ENCODE data around the gene MSH2. TPM values are rescaled to one million over a fixed set of nuclear protein-coding genes. Genes with fewer than 3 reads are reported as not detected.
"Not testable (repeated sequence)": the region's sequence is repeated elsewhere in the genome, so short reads cannot be mapped to it uniquely, and the experiment has no call there.

The MSH2 gene
- total and polyA plus RNA-seq, 4 donors = 1.6 to 33.3 (median 3.8) TPM

- no peaks in the 10 kb centered on the region for H3K9me3 ChIP-seq (ENCODE audit: control insufficient read depth in 4 of 4, low read length in 3 of 4)
- no peak overlapping the region for H3K4me3 ChIP-seq (ENCODE audit: low read depth in 1 of 3, low read length in 3 of 3)
- DNase-seq (ENCODE audit: low spot score) = no peak
- no peaks in the 10 kb centered on the region for H3K4me1 ChIP-seq (ENCODE audit: control insufficient read depth in 4 of 4, insufficient read depth in 4 of 4, low read length in 3 of 4)
- H3K27me3 ChIP-seq (ENCODE audit: control insufficient read depth in 4 of 4, insufficient read depth in 4 of 4, low read length in 3 of 4) = no peaks in the 10 kb centered on the region
- TF ChIP-seq YY1 (IDR thresholded peaks at IDR 0.05) (no peak), REST (IDR thresholded peaks at IDR 0.05) (no peak), TAF1 (conservative IDR thresholded peaks at IDR 0.05) (no peak), GABPA (IDR thresholded peaks at IDR 0.05 in 1 of 2, conservative IDR thresholded peaks at IDR 0.05 in 1 of 2) (no peak), CTCF (IDR thresholded peaks at IDR 0.05; ENCODE audit: low read depth, low read length, missing input control) (no peak), RXRA (IDR thresholded peaks at IDR 0.05) (no peak), RAD21 (IDR thresholded peaks at IDR 0.05) (no peak), HNF4G (IDR thresholded peaks at IDR 0.05) (no peak), SP1 (IDR thresholded peaks at IDR 0.05) (no peak), JUND (IDR thresholded peaks at IDR 0.05) (no peak), HNF4A (conservative IDR thresholded peaks at IDR 0.05) (no peak)
- no peak overlapping the region for H3K9ac ChIP-seq (ENCODE audit: low read depth in 1 of 2, low read length in 2 of 2)
- H3K36me3 ChIP-seq (ENCODE audit: control insufficient read depth in 4 of 4, insufficient read depth in 3 of 4, low read depth in 1 of 4, low read length in 3 of 4) = peaks cover 0 to 3% (median under 1%) of the 10 kb centered on the region in 4 donors
- H3K27ac ChIP-seq (ENCODE audit: low read depth in 1 of 2, low read length in 2 of 2) = no peak overlapping the region
Observed at GRCh38 chr2:47451790-47452189, 48.8 kb downstream of the MSH2 start.

GRCh38 chr2:47452761-47453160, 49.8 kb downstream of the MSH2 start:
- no peaks in the 10 kb centered on the region for H3K27me3 ChIP-seq (ENCODE audit: control insufficient read depth in 4 of 4, insufficient read depth in 4 of 4, low read length in 3 of 4)
- 97% methylated on average over 2 of the region's 2 CpGs for WGBS
- TF ChIP-seq JUND (IDR thresholded peaks at IDR 0.05) = no peak
- TF ChIP-seq NR2F2 (IDR thresholded peaks at IDR 0.05) = no peak
- no peak for TF ChIP-seq RXRA (IDR thresholded peaks at IDR 0.05)
- no peak for TF ChIP-seq ATF3 (IDR thresholded peaks at IDR 0.05)
- no peak for TF ChIP-seq GABPA (IDR thresholded peaks at IDR 0.05 in 1 of 2, conservative IDR thresholded peaks at IDR 0.05 in 1 of 2)
- TF ChIP-seq YY1 (IDR thresholded peaks at IDR 0.05) = no peak
- no peak for TF ChIP-seq FOXA1 (IDR thresholded peaks at IDR 0.05)
- no peak for TF ChIP-seq SP1 (IDR thresholded peaks at IDR 0.05)
- TF ChIP-seq EGR1 (IDR thresholded peaks at IDR 0.05; ENCODE audit: low read depth in 2 of 2) = no peak
- no peak for TF ChIP-seq REST (IDR thresholded peaks at IDR 0.05)
- TF ChIP-seq HNF4G (IDR thresholded peaks at IDR 0.05) = no peak
- no peak for TF ChIP-seq RAD21 (IDR thresholded peaks at IDR 0.05)
- TF ChIP-seq ZBTB33 (IDR thresholded peaks at IDR 0.05) = no peak
- TF ChIP-seq HNF4A (conservative IDR thresholded peaks at IDR 0.05) = no peak
- TF ChIP-seq FOXA2 (IDR thresholded peaks at IDR 0.05) = no peak
- TF ChIP-seq TAF1 (conservative IDR thresholded peaks at IDR 0.05) = no peak
- TF ChIP-seq MAX (IDR thresholded peaks at IDR 0.05) = no peak
- H3K27ac ChIP-seq (ENCODE audit: low read depth in 1 of 2, low read length in 2 of 2) = no peak overlapping the region
- no peaks in the 10 kb centered on the region for H3K4me1 ChIP-seq (ENCODE audit: control insufficient read depth in 4 of 4, insufficient read depth in 4 of 4, low read length in 3 of 4)
- H3K4me3 ChIP-seq (ENCODE audit: low read depth in 1 of 3, low read length in 3 of 3) = no peak overlapping the region
- H3K9me3 ChIP-seq (ENCODE audit: control insufficient read depth in 4 of 4, low read length in 3 of 4) = no peaks in the 10 kb centered on the region
- DNase-seq (ENCODE audit: low spot score) = no peak
- peaks cover 0 to 3% (median 0%) of the 10 kb centered on the region in 4 donors for H3K36me3 ChIP-seq (ENCODE audit: control insufficient read depth in 4 of 4, insufficient read depth in 3 of 4, low read depth in 1 of 4, low read length in 3 of 4)
- H3K9ac ChIP-seq (ENCODE audit: low read depth in 1 of 2, low read length in 2 of 2) = no peak overlapping the region

- not testable (repeated sequence) for H3K4me3 ChIP-seq (ENCODE audit: low read depth in 1 of 3, low read length in 3 of 3); H3K4me1 ChIP-seq (ENCODE audit: control insufficient read depth in 4 of 4, insufficient read depth in 4 of 4, low read length in 3 of 4); H3K27ac ChIP-seq (ENCODE audit: low read depth in 1 of 2, low read length in 2 of 2); H3K9me3 ChIP-seq (ENCODE audit: control insufficient read depth in 4 of 4, low read length in 3 of 4); DNase-seq (ENCODE audit: low spot score); H3K27me3 ChIP-seq (ENCODE audit: control insufficient read depth in 4 of 4, insufficient read depth in 4 of 4, low read length in 3 of 4); H3K9ac ChIP-seq (ENCODE audit: low read depth in 1 of 2, low read length in 2 of 2); H3K36me3 ChIP-seq (ENCODE audit: control insufficient read depth in 4 of 4, insufficient read depth in 3 of 4, low read depth in 1 of 4, low read length in 3 of 4)
- 96% methylated on average over 5 of the region's 5 CpGs for WGBS
Observed at GRCh38 chr2:47454818-47455217, 51.9 kb downstream of the MSH2 start.
